ENCODE results near the gene MKX. TPM values are rescaled to one million over a fixed set of nuclear protein-coding genes. Genes with fewer than 3 reads are reported as not detected.

Gene MKX
- total RNA-seq, 1 donor from 2014 or later = 2.2 TPM

DNA sequence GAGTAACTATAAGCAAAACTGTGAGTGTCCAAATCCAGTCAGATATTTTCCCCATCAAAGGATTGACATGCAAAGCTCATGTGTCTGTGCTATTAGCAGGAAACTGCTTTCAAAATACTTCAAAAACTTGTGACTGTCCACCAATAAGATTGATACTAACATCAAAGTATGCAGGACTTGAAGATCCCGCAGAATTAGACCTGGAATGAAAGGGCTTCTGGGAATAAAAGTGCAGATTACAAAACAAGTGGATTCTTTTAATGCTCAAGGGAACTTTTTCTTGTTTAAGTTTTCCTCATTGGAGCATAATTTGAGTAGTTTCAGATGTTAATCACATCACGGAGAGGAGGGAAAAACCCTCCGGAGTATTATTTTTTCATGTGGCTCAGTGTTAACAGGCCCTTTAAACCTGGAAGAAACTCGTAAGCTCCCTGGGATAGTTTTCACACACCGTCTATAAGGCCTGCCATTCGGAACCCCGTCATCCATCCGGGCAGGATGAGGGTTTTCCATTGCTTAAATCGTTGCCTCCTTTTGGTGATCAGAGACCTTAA, 33.9 kb upstream of the MKX start:
- H3K36me3 ChIP-seq = no peaks in the 10 kb centered on the region
- H3K9me3 ChIP-seq = no peaks in the 10 kb centered on the region
- no peaks in the 10 kb centered on the region for H3K4me1 ChIP-seq
- intact Hi-C loops (cut with DNase I) = no loop called here
- TF ChIP-seq POLR2A (IDR thresholded peaks at IDR 0.05) (no peak), POLR2AphosphoS5 (IDR thresholded peaks at IDR 0.05; ENCODE audit: insufficient read depth in 1 of 2, low read depth in 1 of 2) (no peak)
- TF ChIP-seq, protein P1, sequence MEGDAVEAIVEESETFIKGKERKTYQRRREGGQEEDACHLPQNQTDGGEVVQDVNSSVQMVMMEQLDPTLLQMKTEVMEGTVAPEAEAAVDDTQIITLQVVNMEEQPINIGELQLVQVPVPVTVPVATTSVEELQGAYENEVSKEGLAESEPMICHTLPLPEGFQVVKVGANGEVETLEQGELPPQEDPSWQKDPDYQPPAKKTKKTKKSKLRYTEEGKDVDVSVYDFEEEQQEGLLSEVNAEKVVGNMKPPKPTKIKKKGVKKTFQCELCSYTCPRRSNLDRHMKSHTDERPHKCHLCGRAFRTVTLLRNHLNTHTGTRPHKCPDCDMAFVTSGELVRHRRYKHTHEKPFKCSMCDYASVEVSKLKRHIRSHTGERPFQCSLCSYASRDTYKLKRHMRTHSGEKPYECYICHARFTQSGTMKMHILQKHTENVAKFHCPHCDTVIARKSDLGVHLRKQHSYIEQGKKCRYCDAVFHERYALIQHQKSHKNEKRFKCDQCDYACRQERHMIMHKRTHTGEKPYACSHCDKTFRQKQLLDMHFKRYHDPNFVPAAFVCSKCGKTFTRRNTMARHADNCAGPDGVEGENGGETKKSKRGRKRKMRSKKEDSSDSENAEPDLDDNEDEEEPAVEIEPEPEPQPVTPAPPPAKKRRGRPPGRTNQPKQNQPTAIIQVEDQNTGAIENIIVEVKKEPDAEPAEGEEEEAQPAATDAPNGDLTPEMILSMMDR (IDR thresholded peaks at IDR 0.05) = no peak
- DNase-seq (ENCODE audit: extremely low spot score in 2 of 2) = no peak
- H3K27ac ChIP-seq = no peak overlapping the region
- H3K4me3 ChIP-seq = no peak overlapping the region
- no peaks in the 10 kb centered on the region for H3K27me3 ChIP-seq

DNA sequence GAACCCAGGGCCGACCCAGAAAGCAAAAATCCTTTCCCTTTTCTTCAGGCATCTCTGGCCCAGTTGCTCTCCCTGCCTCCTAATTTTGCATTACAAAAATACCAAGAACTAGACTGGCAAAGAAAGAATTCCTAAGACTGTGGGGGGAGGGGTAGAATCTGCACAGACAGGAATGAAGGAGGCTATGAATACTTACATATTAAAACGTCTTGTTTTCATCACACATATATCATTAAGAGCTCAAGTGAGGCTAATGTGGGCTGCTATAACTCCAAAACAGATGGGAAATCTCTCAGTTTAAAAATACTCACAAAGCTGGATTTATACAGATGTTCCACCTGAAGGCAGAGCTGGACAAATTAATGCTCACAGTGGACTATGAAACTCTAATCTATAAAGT, 29.2 kb upstream of the MKX start:
- TF ChIP-seq, protein P1 (IDR thresholded peaks at IDR 0.05) = no peak
- no peak for TF ChIP-seq POLR2A (IDR thresholded peaks at IDR 0.05)
- no peak for TF ChIP-seq POLR2AphosphoS5 (IDR thresholded peaks at IDR 0.05; ENCODE audit: insufficient read depth in 1 of 2, low read depth in 1 of 2)
- Histone ChIP-seq H3K36me3 (no peaks in the 10 kb centered on the region), H3K9me3 (no peaks in the 10 kb centered on the region), H3K27ac (no peak overlapping the region), H3K4me1 (no peaks in the 10 kb centered on the region), H3K4me3 (no peak overlapping the region), H3K27me3 (no peaks in the 10 kb centered on the region)
- no peak for DNase-seq (ENCODE audit: extremely low spot score in 2 of 2)
- intact Hi-C loops (cut with DNase I) = no loop called here

DNA sequence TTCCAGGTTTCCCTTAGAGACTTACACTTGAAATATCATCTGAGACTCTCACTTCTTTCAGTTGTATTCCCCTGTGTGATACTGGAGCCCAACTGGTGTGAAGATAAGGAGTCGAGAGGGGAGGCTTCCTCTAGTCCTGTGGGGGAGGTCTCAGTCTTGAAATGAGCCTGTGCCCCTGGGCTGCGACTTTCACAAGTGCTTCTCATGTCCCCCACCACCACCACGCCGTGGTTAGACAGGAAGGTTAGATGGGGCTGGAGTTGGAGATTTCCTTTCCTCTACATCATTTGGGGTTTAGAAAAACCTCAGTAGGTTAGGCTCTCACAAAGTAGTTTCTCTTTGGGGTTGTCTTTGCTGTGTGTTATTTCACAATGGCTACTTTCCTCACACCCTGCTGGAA, 25.6 kb upstream of the MKX start:
- Histone ChIP-seq H3K4me3 (no peak overlapping the region), H3K4me1 (no peaks in the 10 kb centered on the region), H3K27me3 (no peaks in the 10 kb centered on the region), H3K36me3 (no peaks in the 10 kb centered on the region), H3K9me3 (no peaks in the 10 kb centered on the region), H3K27ac (no peak overlapping the region)
- DNase-seq (ENCODE audit: extremely low spot score in 2 of 2) = no peak
- TF ChIP-seq POLR2A (IDR thresholded peaks at IDR 0.05) (no peak), POLR2AphosphoS5 (IDR thresholded peaks at IDR 0.05; ENCODE audit: insufficient read depth in 1 of 2, low read depth in 1 of 2) (no peak)
- TF ChIP-seq, protein P1 (IDR thresholded peaks at IDR 0.05) = no peak
- intact Hi-C loops (cut with DNase I) = no loop called here

DNA sequence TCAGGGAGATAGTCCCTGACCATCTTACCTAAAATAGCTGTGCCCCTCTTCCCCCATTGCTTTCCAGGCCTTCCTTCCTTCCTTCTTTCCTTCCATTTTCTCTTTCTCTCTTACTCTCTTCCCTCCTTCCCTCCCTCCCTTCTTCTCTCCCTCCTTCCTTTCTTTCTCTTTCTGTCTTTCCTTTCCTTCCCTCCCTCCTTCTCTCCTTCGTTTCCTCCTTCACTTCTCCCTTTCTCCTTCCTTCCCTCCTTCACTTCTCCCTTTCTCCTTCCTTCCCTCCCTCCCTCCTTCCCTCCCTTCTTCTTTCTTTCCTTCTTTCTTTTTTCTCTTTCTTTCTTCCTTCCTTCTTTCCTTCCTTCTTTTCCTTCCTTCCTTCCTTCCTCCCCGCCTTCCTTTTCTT, 24.6 kb upstream of the MKX start:
- intact Hi-C loops (cut with DNase I) = no loop called here
- no peak overlapping the region for H3K4me3 ChIP-seq
- H3K9me3 ChIP-seq = no peaks in the 10 kb centered on the region
- TF ChIP-seq, protein P1 (IDR thresholded peaks at IDR 0.05) = no peak
- TF ChIP-seq POLR2AphosphoS5 (IDR thresholded peaks at IDR 0.05; ENCODE audit: insufficient read depth in 1 of 2, low read depth in 1 of 2) (no peak), POLR2A (IDR thresholded peaks at IDR 0.05) (no peak)
- H3K27ac ChIP-seq = no peak overlapping the region
- H3K36me3 ChIP-seq = no peaks in the 10 kb centered on the region
- no peaks in the 10 kb centered on the region for H3K27me3 ChIP-seq
- H3K4me1 ChIP-seq = no peaks in the 10 kb centered on the region
- no peak for DNase-seq (ENCODE audit: extremely low spot score in 2 of 2)

DNA sequence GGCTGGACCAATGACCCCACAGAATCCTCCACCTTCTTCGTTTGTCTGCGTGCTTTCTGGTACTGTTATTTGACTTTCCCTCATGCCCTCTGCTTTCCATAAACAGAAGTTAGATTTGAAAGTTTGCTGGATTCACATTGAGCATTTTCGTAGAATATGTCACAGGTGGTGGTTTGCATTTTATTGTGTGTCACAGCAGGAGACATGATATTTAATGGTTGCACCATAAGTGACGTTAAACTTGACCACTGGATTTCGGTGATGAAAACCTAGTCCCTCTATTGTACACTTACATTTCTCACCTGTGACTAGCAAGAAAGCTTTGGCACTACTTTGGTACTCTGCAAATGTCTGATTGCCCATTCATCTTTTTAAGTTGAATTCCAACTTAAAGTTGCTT, 15.2 kb upstream of the MKX start:
- no peak overlapping the region for H3K27ac ChIP-seq
- intact Hi-C loops (cut with DNase I) = no loop called here
- no peak overlapping the region for H3K4me3 ChIP-seq
- TF ChIP-seq, protein P1 (IDR thresholded peaks at IDR 0.05) = no peak
- TF ChIP-seq POLR2AphosphoS5 (IDR thresholded peaks at IDR 0.05; ENCODE audit: insufficient read depth in 1 of 2, low read depth in 1 of 2) = no peak
- TF ChIP-seq POLR2A (IDR thresholded peaks at IDR 0.05) = no peak
- H3K9me3 ChIP-seq = no peaks in the 10 kb centered on the region
- no peaks in the 10 kb centered on the region for H3K4me1 ChIP-seq
- no peaks in the 10 kb centered on the region for H3K36me3 ChIP-seq
- DNase-seq (ENCODE audit: extremely low spot score in 2 of 2) = no peak
- no peaks in the 10 kb centered on the region for H3K27me3 ChIP-seq
